Lower leg skin (tissue), 4 donors: ENCODE measurements around the gene CLN5. TPM values are rescaled to one million over a fixed set of nuclear protein-coding genes. Genes with fewer than 3 reads are reported as not detected.
"Not testable (repeated sequence)": the region's sequence is repeated elsewhere in the genome, so short reads cannot be mapped to it uniquely, and the experiment has no call there.

Experiments
- DNase-seq, 2 donors: peaks; one replicate each; pipeline ENCODE4 v3.0.0-alpha.2; 2019; ENCODE audit warnings: low spot score in 2 of 2
- H3K4me3 ChIP-seq: fragments of 200-600 bp; sonication (generic); 2 replicates; pipeline ENCODE4 v1.5.1; 2017; ENCODE audit warnings: mild to moderate bottlenecking, low read depth; ENCODE audit not compliant: poor library complexity, severe bottlenecking
- CTCF ChIP-seq, 3 donors: fragments of 450-650 bp; IDR thresholded peaks; one replicate each; pipeline ENCODE4 v1.5.1; 2016; ENCODE audit warnings: antibody characterized with exemption in 3 of 3, mild to moderate bottlenecking in 3 of 3, moderate library complexity in 2 of 3
- POLR2A ChIP-seq, 2 donors: fragments of 450-650 bp; IDR thresholded peaks; one replicate each; pipeline ENCODE4 v1.6.1; 2016 to 2017; ENCODE audit warnings: antibody characterized with exemption in 2 of 2, mild to moderate bottlenecking in 1 of 2, moderate library complexity in 1 of 2
- WGBS, 2 donors: methylation state at CpG; one replicate each; pipeline ENCODE4 v1.1.5; 2018; 5-methylcytosine and 5-hydroxymethylcytosine counted together
- intact Hi-C: fragments of 100-400 bp; cut with DNase I; formaldehyde crosslinking; loops from one replicate; pipeline ENCODE4 v1.15.0; 2023; ENCODE audit warnings: low total_unique reads
- total RNA-seq, 4 donors: library from RNA; depleted of rRNA; stranded (reverse); fragments of >200 nt; gene quantifications; one replicate each; pipeline ENCODE4 v1.1.0, GENCODE V29; 2016

Gene CLN5
- total RNA-seq, 4 donors from 2014 or later, result 14.0 to 22.1 (median 19.3) TPM

- no peak overlapping the region for H3K4me3 ChIP-seq
- intact Hi-C loops, result no loop called here
- WGBS, 2 donors, result 57 to 64% methylated on average over 7 of the region's 7 CpGs
- DNase-seq, result no peak
- TF ChIP-seq CTCF (IDR thresholded peaks at IDR 0.05), result no peak
- no peak for TF ChIP-seq POLR2A (IDR thresholded peaks at IDR 0.05)
Observed at GRCh38 chr13:77002590-77003190, 10.8 kb downstream of the CLN5 start.

- intact Hi-C loops, H3K4me3 ChIP-seq, DNase-seq: not testable (repeated sequence)
- 94 to 97% methylated on average over 4 of the region's 4 CpGs for WGBS, 2 donors
Observed at GRCh38 chr13:77008337-77008736, 16.5 kb downstream of the CLN5 start.

- intact Hi-C loops, result no loop called here
- DNase-seq, result no peak
- TF ChIP-seq CTCF (IDR thresholded peaks at IDR 0.05) (no peak), POLR2A (IDR thresholded peaks at IDR 0.05) (no peak)
- 93 to 94% methylated on average over 2 of the region's 2 CpGs for WGBS, 2 donors
- H3K4me3 ChIP-seq, result no peak overlapping the region
Observed at GRCh38 chr13:77009011-77009410, 17.1 kb downstream of the CLN5 start.

GRCh38 chr13:77009719-77010118, 17.8 kb downstream of the CLN5 start:
- H3K4me3 ChIP-seq, intact Hi-C loops, DNase-seq: not testable (repeated sequence)
- 91 to 99% methylated on average over 5 of the region's 5 CpGs for WGBS, 2 donors

GRCh38 chr13:77013853-77014542, 22.1 kb downstream of the CLN5 start:
- no peak overlapping the region for H3K4me3 ChIP-seq
- intact Hi-C loops, result no loop called here
- DNase-seq, result no peak
- TF ChIP-seq POLR2A (IDR thresholded peaks at IDR 0.05) (no peak), CTCF (IDR thresholded peaks at IDR 0.05) (no peak)
- 74 to 84% methylated on average over 2 of the region's 2 CpGs for WGBS, 2 donors

- intact Hi-C loops, result no loop called here
- H3K4me3 ChIP-seq, result no peak overlapping the region
- TF ChIP-seq CTCF (IDR thresholded peaks at IDR 0.05), result no peak
- no peak for TF ChIP-seq POLR2A (IDR thresholded peaks at IDR 0.05)
- DNase-seq, result no peak
- 96 to 99% methylated on average over 2 of the region's 2 CpGs for WGBS, 2 donors
Observed at GRCh38 chr13:77014906-77015685, 23.2 kb downstream of the CLN5 start.
